Measurements from ENCODE around the gene APBB2.

The APBB2 gene

GRCh38 chr4:41178372-41179370 is 35.7 kb downstream of the APBB2 start:
- no peaks in the 10 kb centered on the region for H3K27me3 ChIP-seq (ENCODE audit: insufficient read depth, insufficient read length)
- H3K4me1 ChIP-seq (ENCODE audit: insufficient read depth, insufficient read length) = no peaks in the 10 kb centered on the region
- H3K9me3 ChIP-seq (ENCODE audit: insufficient read depth, low read length) = no peaks in the 10 kb centered on the region
- no peak overlapping the region for H3K9ac ChIP-seq (ENCODE audit: insufficient read length, low read depth)
- no peaks in the 10 kb centered on the region for H3K36me3 ChIP-seq (ENCODE audit: insufficient read depth, insufficient read length, low read length)
- H3K4me3 ChIP-seq (ENCODE audit: insufficient read length, low read depth) = no peak overlapping the region
- TF ChIP-seq YY1 (IDR thresholded peaks at IDR 0.05; ENCODE audit: insufficient read depth, insufficient read length) (no peak), SUZ12 (IDR thresholded peaks at IDR 0.05; ENCODE audit: extremely low read depth, insufficient read depth, insufficient read length) (no peak), ZNF274 (IDR thresholded peaks at IDR 0.05; ENCODE audit: low read depth, low read length) (no peak)
- no peak for DNase-seq (ENCODE audit: low read depth, low spot score)

GRCh38 chr4:41177016-41177415 is 37.3 kb downstream of the APBB2 start:
- Histone ChIP-seq H3K4me1 (ENCODE audit: insufficient read depth, insufficient read length) (no peaks in the 10 kb centered on the region), H3K9me3 (ENCODE audit: insufficient read depth, low read length) (no peaks in the 10 kb centered on the region), H3K9ac (ENCODE audit: insufficient read length, low read depth) (no peak overlapping the region), H3K36me3 (ENCODE audit: insufficient read depth, insufficient read length, low read length) (no peaks in the 10 kb centered on the region), H3K27me3 (ENCODE audit: insufficient read depth, insufficient read length) (no peaks in the 10 kb centered on the region), H3K4me3 (ENCODE audit: insufficient read length, low read depth) (no peak overlapping the region)
- no peak for DNase-seq (ENCODE audit: low read depth, low spot score)
- TF ChIP-seq SUZ12 (IDR thresholded peaks at IDR 0.05; ENCODE audit: extremely low read depth, insufficient read depth, insufficient read length) (no peak), ZNF274 (IDR thresholded peaks at IDR 0.05; ENCODE audit: low read depth, low read length) (no peak), YY1 (IDR thresholded peaks at IDR 0.05; ENCODE audit: insufficient read depth, insufficient read length) (no peak)

- Histone ChIP-seq H3K9ac (ENCODE audit: insufficient read length, low read depth) (no peak overlapping the region), H3K4me3 (ENCODE audit: insufficient read length, low read depth) (no peak overlapping the region), H3K9me3 (ENCODE audit: insufficient read depth, low read length) (no peaks in the 10 kb centered on the region), H3K36me3 (ENCODE audit: insufficient read depth, insufficient read length, low read length) (no peaks in the 10 kb centered on the region), H3K4me1 (ENCODE audit: insufficient read depth, insufficient read length) (no peaks in the 10 kb centered on the region), H3K27me3 (ENCODE audit: insufficient read depth, insufficient read length) (no peaks in the 10 kb centered on the region)
- no peak for DNase-seq (ENCODE audit: low read depth, low spot score)
- TF ChIP-seq SUZ12 (IDR thresholded peaks at IDR 0.05; ENCODE audit: extremely low read depth, insufficient read depth, insufficient read length) = no peak
- no peak for TF ChIP-seq YY1 (IDR thresholded peaks at IDR 0.05; ENCODE audit: insufficient read depth, insufficient read length)
- no peak for TF ChIP-seq ZNF274 (IDR thresholded peaks at IDR 0.05; ENCODE audit: low read depth, low read length)
These were observed 38.0 kb downstream of the APBB2 start for GRCh38 chr4:41176340-41176739.

- H3K4me3 ChIP-seq (ENCODE audit: insufficient read length, low read depth) = no peak overlapping the region
- no peak for DNase-seq (ENCODE audit: low read depth, low spot score)
- H3K9me3 ChIP-seq (ENCODE audit: insufficient read depth, low read length) = no peaks in the 10 kb centered on the region
- no peaks in the 10 kb centered on the region for H3K27me3 ChIP-seq (ENCODE audit: insufficient read depth, insufficient read length)
- H3K9ac ChIP-seq (ENCODE audit: insufficient read length, low read depth) = no peak overlapping the region
- no peaks in the 10 kb centered on the region for H3K36me3 ChIP-seq (ENCODE audit: insufficient read depth, insufficient read length, low read length)
- no peaks in the 10 kb centered on the region for H3K4me1 ChIP-seq (ENCODE audit: insufficient read depth, insufficient read length)
- no peak for TF ChIP-seq ZNF274 (IDR thresholded peaks at IDR 0.05; ENCODE audit: low read depth, low read length)
- TF ChIP-seq YY1 (IDR thresholded peaks at IDR 0.05; ENCODE audit: insufficient read depth, insufficient read length) = no peak
- no peak for TF ChIP-seq SUZ12 (IDR thresholded peaks at IDR 0.05; ENCODE audit: extremely low read depth, insufficient read depth, insufficient read length)
These were observed 38.5 kb downstream of the APBB2 start for GRCh38 chr4:41175794-41176193.

- Histone ChIP-seq H3K9me3 (ENCODE audit: insufficient read depth, low read length) (no peaks in the 10 kb centered on the region), H3K4me1 (ENCODE audit: insufficient read depth, insufficient read length) (no peaks in the 10 kb centered on the region), H3K36me3 (ENCODE audit: insufficient read depth, insufficient read length, low read length) (no peaks in the 10 kb centered on the region), H3K4me3 (ENCODE audit: insufficient read length, low read depth) (no peak overlapping the region), H3K9ac (ENCODE audit: insufficient read length, low read depth) (no peak overlapping the region), H3K27me3 (ENCODE audit: insufficient read depth, insufficient read length) (no peaks in the 10 kb centered on the region)
- TF ChIP-seq YY1 (IDR thresholded peaks at IDR 0.05; ENCODE audit: insufficient read depth, insufficient read length) = no peak
- TF ChIP-seq ZNF274 (IDR thresholded peaks at IDR 0.05; ENCODE audit: low read depth, low read length) = no peak
- no peak for TF ChIP-seq SUZ12 (IDR thresholded peaks at IDR 0.05; ENCODE audit: extremely low read depth, insufficient read depth, insufficient read length)
- DNase-seq (ENCODE audit: low read depth, low spot score) = no peak
These were observed 39.9 kb downstream of the APBB2 start for GRCh38 chr4:41174444-41174843.

GRCh38 chr4:41172786-41173185 is 41.6 kb downstream of the APBB2 start:
- H3K4me3 ChIP-seq (ENCODE audit: insufficient read length, low read depth) = no peak overlapping the region
- no peak overlapping the region for H3K9ac ChIP-seq (ENCODE audit: insufficient read length, low read depth)
- H3K4me1 ChIP-seq (ENCODE audit: insufficient read depth, insufficient read length) = no peaks in the 10 kb centered on the region

GRCh38 chr4:41169256-41169800 is 45.0 kb downstream of the APBB2 start:
- Histone ChIP-seq H3K4me3 (ENCODE audit: insufficient read length, low read depth) (no peak overlapping the region), H3K36me3 (ENCODE audit: insufficient read depth, insufficient read length, low read length) (no peaks in the 10 kb centered on the region), H3K9ac (ENCODE audit: insufficient read length, low read depth) (no peak overlapping the region), H3K27me3 (ENCODE audit: insufficient read depth, insufficient read length) (no peaks in the 10 kb centered on the region), H3K4me1 (ENCODE audit: insufficient read depth, insufficient read length) (no peaks in the 10 kb centered on the region), H3K9me3 (ENCODE audit: insufficient read depth, low read length) (no peaks in the 10 kb centered on the region)
- DNase-seq (ENCODE audit: low read depth, low spot score) = no peak
- TF ChIP-seq ZNF274 (IDR thresholded peaks at IDR 0.05; ENCODE audit: low read depth, low read length) (no peak), SUZ12 (IDR thresholded peaks at IDR 0.05; ENCODE audit: extremely low read depth, insufficient read depth, insufficient read length) (no peak), YY1 (IDR thresholded peaks at IDR 0.05; ENCODE audit: insufficient read depth, insufficient read length) (no peak)

More at GRCh38 chr4:41172786-41173185, 41.6 kb downstream of the APBB2 start:
- Histone ChIP-seq H3K9me3 (ENCODE audit: insufficient read depth, low read length) (no peaks in the 10 kb centered on the region), H3K36me3 (ENCODE audit: insufficient read depth, insufficient read length, low read length) (no peaks in the 10 kb centered on the region), H3K27me3 (ENCODE audit: insufficient read depth, insufficient read length) (no peaks in the 10 kb centered on the region)
- TF ChIP-seq YY1 (IDR thresholded peaks at IDR 0.05; ENCODE audit: insufficient read depth, insufficient read length) = no peak
- no peak for TF ChIP-seq SUZ12 (IDR thresholded peaks at IDR 0.05; ENCODE audit: extremely low read depth, insufficient read depth, insufficient read length)
- no peak for TF ChIP-seq ZNF274 (IDR thresholded peaks at IDR 0.05; ENCODE audit: low read depth, low read length)
- no peak for DNase-seq (ENCODE audit: low read depth, low spot score)
